HG03025 (cell line): Measurements from ENCODE around the gene CMKLR1.

Source experiments
- ATAC-seq: cut with Tn5 transposase; IDR thresholded peaks from one replicate; pipeline ENCODE4 v1.9.1; 2021; ENCODE audit warnings: mild to moderate bottlenecking, moderate library complexity; ENCODE audit not compliant: unreplicated experiment, low FRiP score

The CMKLR1 gene

GRCh38 chr12:108239378-108239777, 99.7 kb downstream of the CMKLR1 start:
- ATAC-seq: no peak

GRCh38 chr12:108238474-108238873, 100.6 kb downstream of the CMKLR1 start:
- no peak for ATAC-seq
